VCaP (cell line): ENCODE results near the gene ACSBG1.

Source experiments
- H3K27ac ChIP-seq: fragments of 450-650 bp; 2 replicates; pipeline ENCODE4 v1.5.1; 2017
- TF ChIP-seq, protein P1 (sequence below): fragments of 450-650 bp; conservative IDR thresholded peaks from 2 replicates; pipeline ENCODE4 v1.5.1; 2017; ENCODE audit warnings: mild to moderate bottlenecking, moderate library complexity

Gene ACSBG1

DNA sequence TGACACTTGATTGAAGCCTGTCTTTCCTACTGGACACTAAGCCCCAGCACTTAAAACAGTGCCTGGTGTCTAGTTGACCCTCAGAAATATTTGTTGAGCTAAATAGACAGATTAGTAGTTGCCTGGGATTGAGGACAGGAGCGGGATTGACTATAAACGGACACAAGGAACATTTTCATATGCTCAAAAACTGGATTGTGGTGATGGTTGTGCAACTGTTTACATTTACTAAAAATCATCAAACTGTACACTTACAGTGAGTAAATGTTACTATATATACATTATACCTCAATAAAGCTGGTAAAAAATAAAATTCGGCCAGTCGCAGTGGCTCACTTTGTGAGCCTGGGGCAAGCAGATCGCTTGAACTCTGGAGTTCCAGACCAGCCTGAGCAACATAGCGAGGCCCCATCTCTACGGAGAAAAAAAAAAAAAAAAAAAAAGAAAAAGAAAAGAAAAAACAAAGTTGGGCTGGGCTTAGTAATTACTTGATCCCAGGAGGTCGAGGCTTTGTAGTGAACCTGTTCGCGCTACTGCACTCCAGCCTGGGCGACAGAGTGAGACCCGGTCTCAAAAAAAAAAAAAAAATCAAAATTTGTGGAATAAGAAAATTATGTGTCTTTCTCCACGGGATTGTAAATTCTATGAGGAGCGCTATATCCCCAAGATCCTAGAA is 85.8 kb downstream of the ACSBG1 start:
- TF ChIP-seq, protein P1, sequence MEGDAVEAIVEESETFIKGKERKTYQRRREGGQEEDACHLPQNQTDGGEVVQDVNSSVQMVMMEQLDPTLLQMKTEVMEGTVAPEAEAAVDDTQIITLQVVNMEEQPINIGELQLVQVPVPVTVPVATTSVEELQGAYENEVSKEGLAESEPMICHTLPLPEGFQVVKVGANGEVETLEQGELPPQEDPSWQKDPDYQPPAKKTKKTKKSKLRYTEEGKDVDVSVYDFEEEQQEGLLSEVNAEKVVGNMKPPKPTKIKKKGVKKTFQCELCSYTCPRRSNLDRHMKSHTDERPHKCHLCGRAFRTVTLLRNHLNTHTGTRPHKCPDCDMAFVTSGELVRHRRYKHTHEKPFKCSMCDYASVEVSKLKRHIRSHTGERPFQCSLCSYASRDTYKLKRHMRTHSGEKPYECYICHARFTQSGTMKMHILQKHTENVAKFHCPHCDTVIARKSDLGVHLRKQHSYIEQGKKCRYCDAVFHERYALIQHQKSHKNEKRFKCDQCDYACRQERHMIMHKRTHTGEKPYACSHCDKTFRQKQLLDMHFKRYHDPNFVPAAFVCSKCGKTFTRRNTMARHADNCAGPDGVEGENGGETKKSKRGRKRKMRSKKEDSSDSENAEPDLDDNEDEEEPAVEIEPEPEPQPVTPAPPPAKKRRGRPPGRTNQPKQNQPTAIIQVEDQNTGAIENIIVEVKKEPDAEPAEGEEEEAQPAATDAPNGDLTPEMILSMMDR: no peak
- H3K27ac ChIP-seq: peak overlapping the region; percentile 90

DNA sequence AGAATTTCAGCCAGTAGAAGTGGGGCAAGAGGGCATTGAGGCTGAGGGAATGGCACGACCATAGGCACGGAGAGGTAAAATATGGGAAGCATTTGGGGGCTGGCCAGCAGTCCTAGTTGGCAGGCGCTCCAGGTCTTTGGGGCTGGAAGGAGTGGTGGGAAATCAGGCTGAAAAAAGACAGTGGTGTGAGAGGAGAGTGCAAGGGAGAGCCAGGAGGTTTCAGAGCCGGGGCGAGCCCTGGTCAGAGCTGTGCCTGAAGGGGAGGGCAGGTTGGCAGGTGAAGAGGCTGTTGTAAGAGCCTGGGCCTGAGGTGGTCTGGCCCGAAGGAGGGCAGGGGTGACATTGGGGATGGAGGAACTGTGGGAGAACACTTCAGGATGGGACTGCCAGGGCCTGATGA is 86.8 kb downstream of the ACSBG1 start:
- TF ChIP-seq, protein P1: no peak
- peak overlapping the region; percentile 90; the same call in 1 of the 2 replicates for H3K27ac ChIP-seq

DNA sequence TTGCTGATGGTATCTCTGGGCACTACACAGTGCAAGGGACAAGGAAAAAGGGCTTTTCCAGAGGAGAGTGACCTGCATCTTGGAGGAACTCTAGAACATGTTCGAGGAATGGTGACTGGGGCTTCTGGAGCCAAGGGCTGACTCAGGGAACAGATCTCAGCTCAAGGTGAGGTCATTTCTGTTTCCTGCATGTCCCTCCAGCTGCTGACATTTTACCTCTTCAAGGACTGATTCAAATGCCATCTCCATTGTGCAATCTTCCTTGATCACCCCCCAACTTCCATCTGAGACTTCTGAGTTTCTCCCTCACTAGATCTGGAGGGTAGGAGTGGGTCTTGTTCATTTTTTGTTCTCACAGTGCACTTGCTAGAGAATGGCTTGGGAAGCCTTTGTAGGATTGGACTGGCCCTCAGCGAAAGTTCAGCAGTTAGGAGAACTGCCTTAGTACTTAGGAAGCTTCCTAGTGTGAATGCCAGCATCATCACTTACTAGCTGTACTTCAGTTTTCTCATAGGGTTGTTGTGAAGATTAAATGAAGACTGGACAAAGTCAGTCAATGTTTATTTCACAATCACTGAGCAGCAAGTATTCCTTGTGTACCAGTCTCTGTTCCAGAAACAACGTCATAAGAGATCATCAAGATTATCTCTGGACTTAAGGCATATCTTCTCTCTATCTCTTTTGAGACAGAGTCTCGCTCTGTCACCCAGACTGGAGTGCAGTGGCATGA is 87.8 kb downstream of the ACSBG1 start:
- TF ChIP-seq, protein P1: no peak
- H3K27ac ChIP-seq: no peak overlapping the region

DNA sequence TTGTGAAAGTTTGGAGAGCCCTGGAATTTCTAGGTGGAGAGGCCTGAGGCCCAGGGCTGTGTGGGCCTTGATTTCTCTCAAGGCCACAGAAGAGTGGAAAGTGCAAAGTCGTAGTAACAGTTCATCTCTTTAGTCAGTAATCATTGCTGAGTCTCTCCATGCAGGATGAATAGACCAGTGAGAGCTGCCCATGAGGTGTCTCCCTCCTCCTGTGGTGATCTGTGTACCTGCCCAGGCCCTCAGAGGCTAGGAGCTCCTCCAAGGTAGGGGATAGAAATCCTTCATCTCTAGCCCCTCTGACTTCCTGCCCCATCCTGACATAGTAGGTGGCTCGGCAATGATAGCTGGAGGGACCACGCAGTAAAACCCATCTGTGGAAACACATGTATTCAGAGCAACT is 92.0 kb downstream of the ACSBG1 start:
- TF ChIP-seq, protein P1: no peak
- H3K27ac ChIP-seq: no peak overlapping the region

DNA sequence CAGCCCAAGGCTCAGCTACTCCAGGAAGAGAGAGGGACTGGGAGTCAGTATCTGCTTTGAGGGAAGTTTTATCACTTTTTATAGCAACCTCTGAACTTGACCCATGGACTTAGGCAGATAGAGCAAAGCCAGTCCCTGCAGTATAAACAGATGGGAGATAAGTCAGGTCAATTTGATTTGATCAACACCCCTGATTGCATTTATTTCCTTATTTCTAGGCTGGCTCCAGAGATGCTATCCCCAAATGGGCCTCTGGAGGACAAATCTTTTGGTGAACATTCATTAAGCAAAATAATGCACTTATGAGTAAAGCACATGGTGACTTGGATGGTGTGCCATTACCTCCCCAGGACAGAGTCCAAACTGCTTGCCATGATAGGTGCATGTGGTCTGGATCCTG is 94.1 kb downstream of the ACSBG1 start:
- H3K27ac ChIP-seq: peak overlapping the region; percentile 48
- TF ChIP-seq, protein P1: no peak; the same call in 1 of the 2 replicates

DNA sequence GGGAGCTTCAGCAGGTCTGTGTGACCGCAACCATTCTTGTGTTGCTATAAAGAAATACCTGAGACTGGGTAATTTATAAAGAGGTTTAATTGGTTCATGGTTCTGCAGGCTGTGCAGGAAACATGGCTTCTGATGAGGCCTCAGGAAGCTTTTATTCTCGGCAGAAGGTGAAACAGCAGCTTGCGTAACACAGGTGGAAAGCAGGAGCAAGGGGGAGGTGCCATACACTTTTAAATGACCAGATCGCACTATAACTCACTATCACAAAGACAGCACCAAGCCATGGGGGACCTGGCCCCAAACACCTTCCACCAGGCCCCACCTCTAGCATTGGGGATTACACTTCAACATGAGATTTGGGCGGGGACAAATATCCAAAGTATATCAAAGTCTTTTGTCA is 94.8 kb downstream of the ACSBG1 start:
- TF ChIP-seq, protein P1: no peak
- peak overlapping the region; percentile 48 for H3K27ac ChIP-seq

DNA sequence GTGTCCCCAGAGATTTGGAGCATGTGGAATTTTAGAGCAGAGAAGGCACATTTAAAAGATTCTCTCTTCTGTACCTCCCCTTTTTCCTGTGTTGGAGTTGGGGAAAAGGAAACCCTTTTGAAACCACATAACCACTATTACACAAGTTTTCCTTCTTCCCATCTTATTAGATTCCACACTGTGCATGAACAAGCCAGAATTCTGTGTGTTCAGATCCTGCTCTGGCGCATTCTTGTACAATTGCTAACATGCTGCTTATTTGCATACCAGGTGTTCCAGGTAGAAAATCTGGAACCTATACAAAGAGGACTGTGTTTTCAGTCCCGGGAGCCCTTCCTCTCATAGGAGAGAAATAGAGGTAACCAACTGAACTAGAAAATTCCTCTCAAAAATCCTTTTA is 100.6 kb downstream of the ACSBG1 start:
- no peak overlapping the region for H3K27ac ChIP-seq
- TF ChIP-seq, protein P1: no peak
